Gastrocnemius medialis (tissue), 4 donors: ENCODE measurements around the gene SPON1. TPM values are rescaled to one million over a fixed set of nuclear protein-coding genes. Genes with fewer than 3 reads are reported as not detected.

Experiments
- ATAC-seq, 2 donors: fragments of 150-250 bp; one replicate each; pipeline ENCODE4 v1.9.1; 2016
- DNase-seq, 2 donors: peaks; one replicate each; pipeline ENCODE4 v3.0.0-alpha.2; 2019
- H3K27ac ChIP-seq, 4 donors: fragments of 200-600 bp; sonication (generic); 1 replicate in 1 of 4; 2 replicates in 3 of 4; pipeline ENCODE4 v1.5.1; 2016 to 2018; ENCODE audit warnings: mild to moderate bottlenecking in 2 of 4, moderate library complexity in 1 of 4
- H3K27me3 ChIP-seq, 3 donors: fragments of 200-600 bp; sonication (generic) in 2 of 3; 1 replicate in 1 of 3; 2 replicates in 2 of 3; pipeline versions ENCODE4 v1.5.1 to v1.6.0; 2016 to 2019; ENCODE audit warnings: mild to moderate bottlenecking in 1 of 3, moderate library complexity in 1 of 3
- H3K36me3 ChIP-seq, 2 donors: fragments of 200-600 bp; sonication (generic) in 1 of 2; one replicate each; pipeline ENCODE4 v1.5.1; 2017 to 2018
- H3K4me1 ChIP-seq, 2 donors: fragments of 200-600 bp; sonication (generic) in 1 of 2; one replicate each; pipeline ENCODE4 v1.5.1; 2016 to 2017; ENCODE audit warnings: mild to moderate bottlenecking in 2 of 2
- H3K4me3 ChIP-seq, 4 donors: fragments of 200-600 bp; sonication (generic) in 3 of 4; 1 replicate in 1 of 4; 2 replicates in 3 of 4; pipeline ENCODE4 v1.5.1; 2016 to 2019; ENCODE audit warnings: mild to moderate bottlenecking in 2 of 4
- H3K9me3 ChIP-seq, 3 donors: fragments of 200-600 bp; sonication (generic) in 2 of 3; 1 replicate in 1 of 3; 2 replicates in 2 of 3; pipeline ENCODE4 v1.5.1; 2016 to 2019
- CTCF ChIP-seq, 5 experiments: fragments of 450-650 bp in 3 of 5; fragments of 200-600 bp in 2 of 5; sonication (generic) in 2 of 5; IDR thresholded peaks in 4 of 5; conservative IDR thresholded peaks in 1 of 5; 1 replicate in 4 of 5; 2 replicates in 1 of 5; pipeline ENCODE4 v1.5.1; 2016 to 2019; ENCODE audit warnings: antibody characterized with exemption in 5 of 5, mild to moderate bottlenecking in 3 of 5, moderate library complexity in 3 of 5
- POLR2A ChIP-seq, 2 donors: fragments of 450-650 bp; IDR thresholded peaks; one replicate each; pipeline ENCODE4 v1.6.1; 2017; ENCODE audit warnings: antibody characterized with exemption in 2 of 2, mild to moderate bottlenecking in 2 of 2, moderate library complexity in 2 of 2
- in situ Hi-C, 4 donors: fragments of 200-750 bp; cut with MboI; loops; one replicate each; pipeline versions ENCODE4 v1.15.0 to v1.8.0; 2017; ENCODE audit warnings: low sequenced_read_pairs in 4 of 4
- intact Hi-C: fragments of 100-400 bp; cut with DNase I; formaldehyde crosslinking; loops from one replicate; pipeline ENCODE4 v1.15.1; 2023; ENCODE audit warnings: low total_unique reads
- total RNA-seq, 4 donors: library from RNA; depleted of rRNA; stranded (reverse); fragments of >200 nt; gene quantifications; one replicate each; pipeline versions ENCODE4 v1.1.0 to v1.2.3, GENCODE V29; 2016

SPON1 gene
- total RNA-seq, 4 donors from 2014 or later = 0.10 to 1.6 (median 0.36) TPM

DNA sequence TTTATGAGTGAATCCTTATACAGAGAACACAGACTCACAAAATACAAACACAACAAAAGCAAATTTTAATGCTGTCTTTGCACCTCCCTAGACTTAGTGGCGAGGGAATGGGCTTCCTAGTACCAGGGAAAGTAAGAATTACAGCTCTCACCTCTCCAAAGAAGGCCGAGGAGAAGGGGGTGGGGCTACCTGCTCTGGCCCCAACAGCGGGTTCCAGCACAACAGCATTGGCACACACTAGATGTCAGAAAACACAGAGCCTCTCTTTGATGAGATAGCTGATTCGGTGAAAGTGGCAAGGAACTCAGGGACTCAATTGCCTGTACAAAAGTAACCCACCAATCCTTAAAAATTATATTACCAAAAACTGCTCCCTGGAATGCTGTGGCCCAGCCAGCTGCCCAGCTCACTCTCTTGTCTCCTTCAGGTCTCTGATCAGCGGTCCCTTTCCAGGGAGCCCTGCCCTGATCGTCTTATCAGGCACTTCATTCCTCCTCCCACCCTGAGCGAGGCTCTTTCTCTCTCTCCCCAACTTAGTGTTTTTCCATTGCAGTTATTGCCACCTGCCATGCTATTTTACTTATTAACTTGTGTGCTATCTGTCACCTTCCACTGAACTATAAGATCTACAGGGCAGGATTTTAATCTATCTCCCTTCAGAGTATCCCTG is 30.7 kb downstream of the SPON1 start:
- TF ChIP-seq POLR2A (IDR thresholded peaks at IDR 0.05) (no peak), CTCF (IDR thresholded peaks at IDR 0.05 in 4 of 5, conservative IDR thresholded peaks at IDR 0.05 in 1 of 5) (no peak)
- Histone ChIP-seq H3K4me1 (no peaks in the 10 kb centered on the region), H3K9me3 (no peaks in the 10 kb centered on the region), H3K4me3 (no peak overlapping the region), H3K27me3 (no peaks in the 10 kb centered on the region), H3K36me3 (no peaks in the 10 kb centered on the region), H3K27ac (no peak overlapping the region)
- intact Hi-C loops (no loop called here), in situ Hi-C loops (no loop called here)
- no peak for DNase-seq
- ATAC-seq = no peak

DNA sequence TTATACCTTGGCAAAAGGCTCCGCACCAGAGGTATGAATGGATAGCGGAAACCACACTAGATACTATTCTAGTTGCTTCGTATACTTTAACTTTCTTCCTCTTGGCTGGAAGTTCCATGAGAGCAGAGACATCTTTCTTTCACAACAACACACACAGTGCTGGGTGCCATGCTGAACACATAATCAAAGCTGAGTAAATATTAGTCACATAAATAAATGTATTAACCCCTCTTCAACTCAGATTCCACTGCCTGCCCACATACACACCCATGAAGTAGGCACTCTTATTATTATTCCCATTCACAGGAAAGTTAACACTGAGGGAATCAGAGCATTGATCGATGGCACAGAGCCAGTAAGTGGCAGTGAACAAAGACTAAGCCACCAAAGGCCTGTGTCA is 35.4 kb downstream of the SPON1 start:
- intact Hi-C loops = no loop called here
- Histone ChIP-seq H3K36me3 (no peaks in the 10 kb centered on the region), H3K27me3 (peaks cover 0 to 2% (median 0%) of the 10 kb centered on the region in 3 donors), H3K27ac (no peak overlapping the region), H3K4me1 (no peaks in the 10 kb centered on the region), H3K4me3 (no peak overlapping the region), H3K9me3 (no peaks in the 10 kb centered on the region)
- in situ Hi-C loops = no loop called here
- DNase-seq = no peak
- TF ChIP-seq POLR2A (IDR thresholded peaks at IDR 0.05) (no peak), CTCF (IDR thresholded peaks at IDR 0.05 in 4 of 5, conservative IDR thresholded peaks at IDR 0.05 in 1 of 5) (no peak)
- no peak for ATAC-seq

DNA sequence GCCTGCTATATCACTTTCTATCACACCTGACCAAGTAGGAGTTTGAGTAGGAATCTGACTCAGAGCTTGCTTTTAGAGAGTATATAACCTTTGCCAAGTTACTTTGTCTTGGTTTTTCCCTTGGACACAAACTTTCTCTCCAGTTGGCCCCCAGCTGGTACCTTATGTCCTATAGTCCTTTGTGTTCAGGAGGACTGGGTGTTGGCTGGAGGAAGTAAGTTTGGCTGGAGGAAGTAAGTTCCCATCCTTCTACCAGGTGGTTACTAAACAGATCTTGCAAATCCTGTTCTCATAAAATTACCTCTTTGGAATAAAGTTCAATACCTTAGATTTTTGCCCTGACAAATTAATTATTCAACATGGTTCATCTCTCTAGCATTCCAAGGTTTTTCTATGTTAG is 37.2 kb downstream of the SPON1 start:
- TF ChIP-seq CTCF (IDR thresholded peaks at IDR 0.05 in 4 of 5, conservative IDR thresholded peaks at IDR 0.05 in 1 of 5) (no peak), POLR2A (IDR thresholded peaks at IDR 0.05) (no peak)
- no peaks in the 10 kb centered on the region for H3K9me3 ChIP-seq
- no peak for DNase-seq
- in situ Hi-C loops = no loop called here
- intact Hi-C loops = no loop called here
- no peaks in the 10 kb centered on the region for H3K4me1 ChIP-seq
- H3K36me3 ChIP-seq = no peaks in the 10 kb centered on the region
- H3K4me3 ChIP-seq = no peak overlapping the region
- no peak for ATAC-seq
- no peak overlapping the region for H3K27ac ChIP-seq
- peaks cover 0 to 2% (median 0%) of the 10 kb centered on the region in 3 donors for H3K27me3 ChIP-seq

- in situ Hi-C loops (no loop called here), intact Hi-C loops (no loop called here)
- DNase-seq (no peak), ATAC-seq (no peak)
- no peaks in the 10 kb centered on the region for H3K9me3 ChIP-seq
- TF ChIP-seq CTCF (IDR thresholded peaks at IDR 0.05 in 4 of 5, conservative IDR thresholded peaks at IDR 0.05 in 1 of 5) (no peak), POLR2A (IDR thresholded peaks at IDR 0.05) (no peak)
- peaks cover 0 to 2% (median 0%) of the 10 kb centered on the region in 3 donors for H3K27me3 ChIP-seq
- no peak overlapping the region for H3K27ac ChIP-seq
- H3K4me3 ChIP-seq = no peak overlapping the region
- H3K4me1 ChIP-seq = no peaks in the 10 kb centered on the region
- H3K36me3 ChIP-seq = no peaks in the 10 kb centered on the region
Measured at GRCh38 chr11:14001597-14001996, 39.1 kb downstream of the SPON1 start.

GRCh38 chr11:14007566-14007965 is 45.0 kb downstream of the SPON1 start:
- no peak overlapping the region for H3K4me3 ChIP-seq
- in situ Hi-C loops (no loop called here), intact Hi-C loops (no loop called here)
- H3K9me3 ChIP-seq = no peaks in the 10 kb centered on the region
- TF ChIP-seq CTCF (IDR thresholded peaks at IDR 0.05 in 4 of 5, conservative IDR thresholded peaks at IDR 0.05 in 1 of 5) = no peak
- TF ChIP-seq POLR2A (IDR thresholded peaks at IDR 0.05) = no peak
- no peak for DNase-seq
- H3K36me3 ChIP-seq = no peaks in the 10 kb centered on the region
- no peaks in the 10 kb centered on the region for H3K27me3 ChIP-seq
- no peak overlapping the region for H3K27ac ChIP-seq
- no peaks in the 10 kb centered on the region for H3K4me1 ChIP-seq
- no peak for ATAC-seq
